NK-92 (cell line): Measurements from ENCODE around the gene TBC1D8.

Experiments used
- DNase-seq: peaks from one replicate; lab custom pipeline; 2025; ENCODE audit not compliant: unreplicated experiment; lab: John Stamatoyannopoulos, UW

TBC1D8 gene

GRCh38 chr2:100962366-100963025, 188.7 kb downstream of the TBC1D8 start:
- DNase-seq, result no peak

GRCh38 chr2:100960688-100961087, 190.5 kb downstream of the TBC1D8 start:
- DNase-seq, result no peak

- DNase-seq, result no peak
Observed at GRCh38 chr2:100959225-100959880, 191.8 kb downstream of the TBC1D8 start.

- DNase-seq, result no peak
Observed at GRCh38 chr2:100957996-100958653, 193.1 kb downstream of the TBC1D8 start.
